HepG2 (cell line): ENCODE results near the gene EIF4H. TPM values are rescaled to one million over a fixed set of nuclear protein-coding genes. Genes with fewer than 3 reads are reported as not detected.

Experiments used
- CBX5 ChIP-seq: sonication (generic); formaldehyde crosslinking; IDR thresholded peaks from 2 replicates; pipeline ENCODE4 v1.4.0; 2020; ENCODE audit warnings: missing genetic modification reagents, borderline replicate concordance
- ETV5 ChIP-seq: IDR thresholded peaks from 2 replicates; pipeline ENCODE4 v1.6.1; 2018; ENCODE audit warnings: missing biosample characterization, missing genetic modification reagents, inconsistent platforms, borderline replicate concordance
- IKZF4 ChIP-seq: sonication (generic); formaldehyde crosslinking; IDR thresholded peaks from 2 replicates; pipeline ENCODE4 v1.5.1; 2020; ENCODE audit warnings: borderline replicate concordance, mild to moderate bottlenecking, low read depth, missing genetic modification reagents; ENCODE audit errors: not compliant biosample characterization
- KDM5B ChIP-seq: sonication (generic); formaldehyde crosslinking; IDR thresholded peaks from 2 replicates; pipeline ENCODE4 v1.4.0; 2020; ENCODE audit warnings: missing genetic modification reagents, mild to moderate bottlenecking, borderline replicate concordance
- PHF8 ChIP-seq: sonication (generic); formaldehyde crosslinking; IDR thresholded peaks from 2 replicates; pipeline ENCODE4 v1.5.0; 2020; ENCODE audit warnings: missing genetic modification reagents
- RELA ChIP-seq: sonication (generic); formaldehyde crosslinking; IDR thresholded peaks from 2 replicates; pipeline ENCODE4 v1.4.0; 2020; ENCODE audit warnings: missing genetic modification reagents
- ZBTB20 ChIP-seq: sonication (generic); formaldehyde crosslinking; IDR thresholded peaks from 2 replicates; pipeline ENCODE4 v1.8.1; 2023; ENCODE audit warnings: missing genetic modification reagents, low read depth, mild to moderate bottlenecking, borderline replicate concordance
- ZNF547 ChIP-seq: sonication (generic); formaldehyde crosslinking; IDR thresholded peaks from 2 replicates; pipeline ENCODE4 v1.5.1; 2020; ENCODE audit warnings: mild to moderate bottlenecking, missing genetic modification reagents
- ZNF644 ChIP-seq: IDR thresholded peaks from 2 replicates; pipeline ENCODE4 v1.6.1; 2016; ENCODE audit warnings: low read depth
- ZNF768 ChIP-seq: sonication (generic); formaldehyde crosslinking; IDR thresholded peaks from 2 replicates; pipeline ENCODE4 v1.4.0; 2020; ENCODE audit warnings: missing genetic modification reagents
- ZNF839 ChIP-seq: sonication (generic); formaldehyde crosslinking; IDR thresholded peaks from 2 replicates; pipeline ENCODE4 v1.4.0; 2020; ENCODE audit warnings: missing genetic modification reagents, mild to moderate bottlenecking, borderline replicate concordance
- polyA plus RNA-seq, 8 experiments: library from polyadenylated mRNA; depleted of rRNA in 3 of 8; stranded (reverse) in 7 of 8; unstranded in 1 of 8; fragments of >200 nt; fragmentation: Illumina TruSeq in 4 of 8; extraction: Trizol in 4 of 8; gene quantifications; 2 replicates each; pipeline versions ENCODE4 v1.2.1 to v1.2.3, GENCODE V29; 2011 to 2016; ENCODE audit warnings: low read depth in 4 of 8, missing spikeins in 1 of 8, mixed read lengths in 1 of 8; ENCODE audit not compliant: insufficient read depth in 1 of 8
- total RNA-seq, 5 experiments: library from RNA; depleted of rRNA; stranded (reverse); fragments of >200 nt; fragmentation: Illumina TruSeq; extraction: Trizol; gene quantifications; 2 replicates each; pipeline ENCODE4 v1.2.3, GENCODE V29; 2016; ENCODE audit warnings: low read depth in 1 of 5
- TF ChIP-seq, protein P1 (sequence below): sonication (generic); formaldehyde crosslinking; IDR thresholded peaks from 2 replicates; pipeline ENCODE4 v1.4.0; 2020; ENCODE audit warnings: missing genetic modification reagents
- TF ChIP-seq, protein P2 (sequence below): sonication (generic); formaldehyde crosslinking; IDR thresholded peaks from 2 replicates; pipeline ENCODE4 v1.5.0; 2020; ENCODE audit warnings: mild to moderate bottlenecking, missing genetic modification reagents, borderline replicate concordance
- TF ChIP-seq, protein P3 (sequence below): sonication (generic); formaldehyde crosslinking; IDR thresholded peaks from 2 replicates; pipeline ENCODE4 v1.4.0; 2020; ENCODE audit warnings: low read depth, mild to moderate bottlenecking, missing genetic modification reagents

EIF4H gene
- total and polyA plus RNA-seq, 2 of the 13 experiments (the other 11 are each of a cell fraction or from before 2014, with no cell fraction given): 232 to 321 TPM

DNA sequence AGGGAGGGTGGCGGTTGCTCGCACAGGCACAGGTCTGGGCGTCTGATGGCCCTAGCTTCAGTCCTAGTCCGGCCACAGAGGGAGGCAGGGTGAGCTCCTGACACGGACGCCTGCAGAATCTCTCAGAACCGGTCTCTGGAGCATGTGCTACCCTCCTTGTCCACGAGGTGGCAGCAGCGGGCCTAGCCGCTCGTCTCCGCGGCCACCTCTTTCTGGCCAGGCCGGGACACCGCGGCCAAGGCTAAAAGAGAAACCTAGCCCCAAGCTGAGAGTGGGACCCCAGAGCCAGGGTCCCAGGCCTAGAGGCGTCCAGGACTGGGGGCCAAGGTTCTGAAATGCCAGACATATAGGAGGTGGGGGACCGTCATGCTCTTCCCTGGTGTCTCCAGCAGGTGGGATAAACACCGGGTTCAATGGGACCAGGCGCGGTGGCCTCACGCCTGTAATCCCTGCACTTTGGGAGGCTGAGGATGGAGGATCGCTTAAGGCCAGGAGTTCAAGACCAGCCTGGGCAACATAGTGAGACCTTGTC lies 32.5 kb downstream of the EIF4H start (continued):
- TF ChIP-seq, protein P1, sequence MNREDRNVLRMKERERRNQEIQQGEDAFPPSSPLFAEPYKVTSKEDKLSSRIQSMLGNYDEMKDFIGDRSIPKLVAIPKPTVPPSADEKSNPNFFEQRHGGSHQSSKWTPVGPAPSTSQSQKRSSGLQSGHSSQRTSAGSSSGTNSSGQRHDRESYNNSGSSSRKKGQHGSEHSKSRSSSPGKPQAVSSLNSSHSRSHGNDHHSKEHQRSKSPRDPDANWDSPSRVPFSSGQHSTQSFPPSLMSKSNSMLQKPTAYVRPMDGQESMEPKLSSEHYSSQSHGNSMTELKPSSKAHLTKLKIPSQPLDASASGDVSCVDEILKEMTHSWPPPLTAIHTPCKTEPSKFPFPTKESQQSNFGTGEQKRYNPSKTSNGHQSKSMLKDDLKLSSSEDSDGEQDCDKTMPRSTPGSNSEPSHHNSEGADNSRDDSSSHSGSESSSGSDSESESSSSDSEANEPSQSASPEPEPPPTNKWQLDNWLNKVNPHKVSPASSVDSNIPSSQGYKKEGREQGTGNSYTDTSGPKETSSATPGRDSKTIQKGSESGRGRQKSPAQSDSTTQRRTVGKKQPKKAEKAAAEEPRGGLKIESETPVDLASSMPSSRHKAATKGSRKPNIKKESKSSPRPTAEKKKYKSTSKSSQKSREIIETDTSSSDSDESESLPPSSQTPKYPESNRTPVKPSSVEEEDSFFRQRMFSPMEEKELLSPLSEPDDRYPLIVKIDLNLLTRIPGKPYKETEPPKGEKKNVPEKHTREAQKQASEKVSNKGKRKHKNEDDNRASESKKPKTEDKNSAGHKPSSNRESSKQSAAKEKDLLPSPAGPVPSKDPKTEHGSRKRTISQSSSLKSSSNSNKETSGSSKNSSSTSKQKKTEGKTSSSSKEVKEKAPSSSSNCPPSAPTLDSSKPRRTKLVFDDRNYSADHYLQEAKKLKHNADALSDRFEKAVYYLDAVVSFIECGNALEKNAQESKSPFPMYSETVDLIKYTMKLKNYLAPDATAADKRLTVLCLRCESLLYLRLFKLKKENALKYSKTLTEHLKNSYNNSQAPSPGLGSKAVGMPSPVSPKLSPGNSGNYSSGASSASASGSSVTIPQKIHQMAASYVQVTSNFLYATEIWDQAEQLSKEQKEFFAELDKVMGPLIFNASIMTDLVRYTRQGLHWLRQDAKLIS (CRISPR knock-in tag): no peak
- TF ChIP-seq RELA (CRISPR knock-in tag) (no peak), ZBTB20 (CRISPR knock-in tag) (no peak), ZNF768 (CRISPR knock-in tag) (peak; percentile 32; the same call in 1 of the 2 replicates), CBX5 (CRISPR knock-in tag) (0 out of 2 replicates have a peak, but pooled peaks have one; percentile 55), ZNF644 (no peak), PHF8 (CRISPR knock-in tag) (0 out of 2 replicates have a peak, but pooled peaks have one; percentile 29), ZNF839 (CRISPR knock-in tag) (peak; percentile 48; the same call in 1 of the 2 replicates), ZNF547 (0 out of 2 replicates have a peak, but pooled peaks have one; percentile 41), ETV5 (no peak), IKZF4 (CRISPR knock-in tag) (no peak), KDM5B (CRISPR knock-in tag) (peak; percentile 44; the same call in 1 of the 2 replicates)
- TF ChIP-seq, protein P2, sequence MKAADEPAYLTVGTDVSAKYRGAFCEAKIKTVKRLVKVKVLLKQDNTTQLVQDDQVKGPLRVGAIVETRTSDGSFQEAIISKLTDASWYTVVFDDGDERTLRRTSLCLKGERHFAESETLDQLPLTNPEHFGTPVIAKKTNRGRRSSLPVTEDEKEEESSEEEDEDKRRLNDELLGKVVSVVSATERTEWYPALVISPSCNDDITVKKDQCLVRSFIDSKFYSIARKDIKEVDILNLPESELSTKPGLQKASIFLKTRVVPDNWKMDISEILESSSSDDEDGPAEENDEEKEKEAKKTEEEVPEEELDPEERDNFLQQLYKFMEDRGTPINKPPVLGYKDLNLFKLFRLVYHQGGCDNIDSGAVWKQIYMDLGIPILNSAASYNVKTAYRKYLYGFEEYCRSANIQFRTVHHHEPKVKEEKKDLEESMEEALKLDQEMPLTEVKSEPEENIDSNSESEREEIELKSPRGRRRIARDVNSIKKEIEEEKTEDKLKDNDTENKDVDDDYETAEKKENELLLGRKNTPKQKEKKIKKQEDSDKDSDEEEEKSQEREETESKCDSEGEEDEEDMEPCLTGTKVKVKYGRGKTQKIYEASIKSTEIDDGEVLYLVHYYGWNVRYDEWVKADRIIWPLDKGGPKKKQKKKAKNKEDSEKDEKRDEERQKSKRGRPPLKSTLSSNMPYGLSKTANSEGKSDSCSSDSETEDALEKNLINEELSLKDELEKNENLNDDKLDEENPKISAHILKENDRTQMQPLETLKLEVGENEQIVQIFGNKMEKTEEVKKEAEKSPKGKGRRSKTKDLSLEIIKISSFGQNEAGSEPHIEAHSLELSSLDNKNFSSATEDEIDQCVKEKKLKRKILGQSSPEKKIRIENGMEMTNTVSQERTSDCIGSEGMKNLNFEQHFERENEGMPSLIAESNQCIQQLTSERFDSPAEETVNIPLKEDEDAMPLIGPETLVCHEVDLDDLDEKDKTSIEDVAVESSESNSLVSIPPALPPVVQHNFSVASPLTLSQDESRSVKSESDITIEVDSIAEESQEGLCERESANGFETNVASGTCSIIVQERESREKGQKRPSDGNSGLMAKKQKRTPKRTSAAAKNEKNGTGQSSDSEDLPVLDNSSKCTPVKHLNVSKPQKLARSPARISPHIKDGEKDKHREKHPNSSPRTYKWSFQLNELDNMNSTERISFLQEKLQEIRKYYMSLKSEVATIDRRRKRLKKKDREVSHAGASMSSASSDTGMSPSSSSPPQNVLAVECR (CRISPR knock-in tag): no peak; the same call in 1 of the 2 replicates
- TF ChIP-seq, protein P3, sequence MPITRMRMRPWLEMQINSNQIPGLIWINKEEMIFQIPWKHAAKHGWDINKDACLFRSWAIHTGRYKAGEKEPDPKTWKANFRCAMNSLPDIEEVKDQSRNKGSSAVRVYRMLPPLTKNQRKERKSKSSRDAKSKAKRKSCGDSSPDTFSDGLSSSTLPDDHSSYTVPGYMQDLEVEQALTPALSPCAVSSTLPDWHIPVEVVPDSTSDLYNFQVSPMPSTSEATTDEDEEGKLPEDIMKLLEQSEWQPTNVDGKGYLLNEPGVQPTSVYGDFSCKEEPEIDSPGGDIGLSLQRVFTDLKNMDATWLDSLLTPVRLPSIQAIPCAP (CRISPR knock-in tag): no peak
